HUES48 (cell line): ENCODE measurements around the gene DDN.

Experiments
- H3K27ac ChIP-seq: one replicate; pipeline ENCODE4 v1.7.0; 2013; ENCODE audit warnings: low read depth, low read length, inconsistent platforms
- H3K27me3 ChIP-seq: 2 replicates; pipeline ENCODE4 v1.6.1; 2013; ENCODE audit warnings: mild to moderate bottlenecking, low read length; ENCODE audit not compliant: control insufficient read depth, insufficient read depth
- H3K36me3 ChIP-seq: 2 replicates; pipeline ENCODE4 v1.6.1; 2013; ENCODE audit warnings: low read length; ENCODE audit not compliant: control insufficient read depth, insufficient read depth
- H3K4me1 ChIP-seq: 2 replicates; pipeline ENCODE4 v1.6.1; 2013; ENCODE audit warnings: mild to moderate bottlenecking, low read length; ENCODE audit not compliant: control insufficient read depth, insufficient read depth
- H3K4me3 ChIP-seq: 2 replicates; pipeline ENCODE4 v1.5.1; 2013; ENCODE audit warnings: mild to moderate bottlenecking, low read depth, low read length
- H3K9ac ChIP-seq: 2 replicates; pipeline ENCODE4 v1.6.1; 2013; ENCODE audit warnings: mild to moderate bottlenecking, low read depth, low read length, moderate library complexity
- H3K9me3 ChIP-seq: 2 replicates; pipeline ENCODE4 v1.6.1; 2013; ENCODE audit warnings: low read length; ENCODE audit not compliant: control insufficient read depth, insufficient read depth

The DDN gene

DNA sequence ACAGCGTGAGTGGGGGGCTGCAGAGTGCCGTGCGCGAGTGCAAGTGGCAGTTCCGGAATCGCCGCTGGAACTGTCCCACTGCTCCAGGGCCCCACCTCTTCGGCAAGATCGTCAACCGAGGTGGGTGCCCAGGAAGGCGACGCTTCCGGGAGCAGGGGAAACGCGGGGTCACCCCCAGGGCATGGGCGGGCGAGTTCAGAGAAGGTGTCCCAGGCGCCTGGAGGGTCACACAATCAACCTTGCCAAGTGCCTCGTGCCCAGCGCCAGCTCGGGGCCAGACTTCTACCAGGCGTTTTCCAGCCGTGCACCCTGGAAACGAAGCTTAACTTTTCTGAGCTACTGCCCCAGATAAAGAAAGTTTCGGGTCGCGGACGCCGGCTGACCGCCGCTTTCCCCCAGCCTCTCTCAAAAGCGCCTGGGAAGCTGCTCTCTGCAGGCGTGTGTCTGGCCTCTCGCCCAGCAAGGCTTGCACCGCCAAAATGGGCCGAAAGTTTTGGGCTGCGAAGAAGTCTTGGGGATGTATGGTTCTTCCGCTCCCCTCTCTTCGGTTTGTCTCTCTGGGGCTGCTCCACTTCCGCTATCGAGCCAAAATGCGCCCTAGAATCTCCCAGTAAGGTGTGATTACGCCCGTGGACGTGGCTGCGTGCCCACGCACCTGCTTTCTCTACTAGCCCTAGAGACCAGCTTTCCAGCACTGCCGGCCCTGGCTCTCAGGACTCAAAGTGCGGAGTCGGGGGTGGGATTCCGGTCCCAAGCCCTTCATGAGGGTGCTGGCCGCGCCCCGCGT is 19.4 kb downstream of the DDN start:
- Histone ChIP-seq H3K9me3 (no peaks in the 10 kb centered on the region), H3K4me3 (peak overlapping the region; percentile 59; the same call in 1 of the 2 replicates), H3K4me1 (peaks cover 26% of the 10 kb centered on the region), H3K9ac (no peak overlapping the region), H3K27ac (no peak overlapping the region), H3K27me3 (peaks cover 99% of the 10 kb centered on the region), H3K36me3 (no peaks in the 10 kb centered on the region)

GRCh38 chr12:48978741-48979601 is 20.2 kb downstream of the DDN start:
- H3K27ac ChIP-seq = no peak overlapping the region
- H3K4me3 ChIP-seq = peak overlapping the region; percentile 59
- no peak overlapping the region for H3K9ac ChIP-seq
- H3K36me3 ChIP-seq = no peaks in the 10 kb centered on the region
- H3K27me3 ChIP-seq = peaks cover 99% of the 10 kb centered on the region
- H3K9me3 ChIP-seq = no peaks in the 10 kb centered on the region
- H3K4me1 ChIP-seq = peaks cover 26% of the 10 kb centered on the region

- H3K27ac ChIP-seq = no peak within 1 kb of the TSS
- no peak within 1 kb of the TSS for H3K9ac ChIP-seq
- peaks cover 99% of the 10 kb centered on the region for H3K27me3 ChIP-seq
- H3K36me3 ChIP-seq = no peaks in the 10 kb centered on the region
- no peaks in the 10 kb centered on the region for H3K9me3 ChIP-seq
- peak within 1 kb of the TSS; percentile 48 for H3K4me3 ChIP-seq
- peaks cover 26% of the 10 kb centered on the region for H3K4me1 ChIP-seq
These were observed 20.9 kb downstream of the DDN start, which contains the start of gene WNT1 for GRCh38 chr12:48978291-48978740. WNT1 (plus strand) TSS chr12:48978322; CDS start chr12:48978651, 329 bp downstream.

GRCh38 chr12:48977290-48978281 is 21.6 kb downstream of the DDN start:
- no peak overlapping the region; the same call in 1 of the 2 replicates for H3K4me3 ChIP-seq
- H3K27me3 ChIP-seq = peaks cover 100% of the 10 kb centered on the region
- no peak overlapping the region for H3K9ac ChIP-seq
- H3K9me3 ChIP-seq = no peaks in the 10 kb centered on the region
- peaks cover 26% of the 10 kb centered on the region for H3K4me1 ChIP-seq
- H3K27ac ChIP-seq = no peak overlapping the region
- H3K36me3 ChIP-seq = no peaks in the 10 kb centered on the region

- Histone ChIP-seq H3K4me1 (peaks cover 33% of the 10 kb centered on the region), H3K27ac (no peak overlapping the region), H3K36me3 (no peaks in the 10 kb centered on the region), H3K27me3 (peaks cover 100% of the 10 kb centered on the region), H3K9me3 (no peaks in the 10 kb centered on the region), H3K9ac (no peak overlapping the region), H3K4me3 (no peak overlapping the region)
These were observed 25.1 kb downstream of the DDN start for GRCh38 chr12:48973941-48974673.

DNA sequence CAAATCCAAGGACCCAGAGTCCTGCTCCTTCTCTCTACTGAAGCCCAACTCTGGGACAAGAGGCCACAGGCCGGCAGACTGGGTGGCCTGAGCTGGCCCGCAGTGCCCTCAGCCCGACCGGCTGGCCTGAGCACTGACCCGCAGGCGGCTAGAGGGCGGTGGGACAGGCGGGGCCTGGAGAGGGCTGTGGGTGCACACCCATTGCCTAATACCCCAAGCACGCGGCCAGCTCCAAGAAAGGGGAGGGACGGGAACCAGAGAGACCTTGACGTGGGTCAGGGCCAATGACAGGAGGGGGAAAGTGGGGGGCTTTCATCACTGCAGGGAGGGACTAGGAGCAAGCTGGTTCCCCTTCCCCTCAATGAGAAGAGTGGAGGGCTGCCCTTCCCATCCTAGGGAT is 25.6 kb downstream of the DDN start:
- Histone ChIP-seq H3K9ac (no peak overlapping the region), H3K27ac (no peak overlapping the region), H3K4me1 (peaks cover 33% of the 10 kb centered on the region), H3K36me3 (no peaks in the 10 kb centered on the region), H3K9me3 (no peaks in the 10 kb centered on the region), H3K27me3 (peaks cover 100% of the 10 kb centered on the region), H3K4me3 (no peak overlapping the region)

DNA sequence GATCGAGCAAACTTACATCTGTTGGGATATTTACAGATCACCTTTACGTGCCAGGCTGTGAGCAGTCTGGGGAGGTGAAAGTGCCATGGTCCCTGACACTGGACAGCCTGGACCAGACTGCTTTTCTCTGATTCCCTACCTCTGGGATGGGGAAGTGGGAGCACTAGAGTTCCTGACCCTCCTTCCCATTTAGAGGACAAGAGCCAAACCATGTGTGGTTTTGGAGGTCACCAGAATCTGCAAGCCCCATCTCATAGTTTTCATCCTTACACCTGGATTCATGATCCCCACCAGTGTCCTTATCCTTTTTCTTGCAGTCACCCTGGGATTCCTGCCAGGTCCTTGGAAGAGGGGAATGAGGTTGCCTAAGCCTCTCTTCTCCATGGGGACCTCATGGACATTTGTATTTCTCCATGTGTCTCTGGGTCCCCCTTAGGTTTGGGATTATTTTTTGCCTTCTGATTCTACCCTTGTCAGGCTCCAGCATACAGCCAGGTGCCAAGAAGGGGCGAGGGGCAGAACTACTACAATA is 26.2 kb downstream of the DDN start:
- Histone ChIP-seq H3K27me3 (peaks cover 100% of the 10 kb centered on the region), H3K4me3 (no peak overlapping the region), H3K4me1 (peaks cover 37% of the 10 kb centered on the region), H3K36me3 (no peaks in the 10 kb centered on the region), H3K9me3 (no peaks in the 10 kb centered on the region), H3K9ac (no peak overlapping the region), H3K27ac (no peak overlapping the region)

DNA sequence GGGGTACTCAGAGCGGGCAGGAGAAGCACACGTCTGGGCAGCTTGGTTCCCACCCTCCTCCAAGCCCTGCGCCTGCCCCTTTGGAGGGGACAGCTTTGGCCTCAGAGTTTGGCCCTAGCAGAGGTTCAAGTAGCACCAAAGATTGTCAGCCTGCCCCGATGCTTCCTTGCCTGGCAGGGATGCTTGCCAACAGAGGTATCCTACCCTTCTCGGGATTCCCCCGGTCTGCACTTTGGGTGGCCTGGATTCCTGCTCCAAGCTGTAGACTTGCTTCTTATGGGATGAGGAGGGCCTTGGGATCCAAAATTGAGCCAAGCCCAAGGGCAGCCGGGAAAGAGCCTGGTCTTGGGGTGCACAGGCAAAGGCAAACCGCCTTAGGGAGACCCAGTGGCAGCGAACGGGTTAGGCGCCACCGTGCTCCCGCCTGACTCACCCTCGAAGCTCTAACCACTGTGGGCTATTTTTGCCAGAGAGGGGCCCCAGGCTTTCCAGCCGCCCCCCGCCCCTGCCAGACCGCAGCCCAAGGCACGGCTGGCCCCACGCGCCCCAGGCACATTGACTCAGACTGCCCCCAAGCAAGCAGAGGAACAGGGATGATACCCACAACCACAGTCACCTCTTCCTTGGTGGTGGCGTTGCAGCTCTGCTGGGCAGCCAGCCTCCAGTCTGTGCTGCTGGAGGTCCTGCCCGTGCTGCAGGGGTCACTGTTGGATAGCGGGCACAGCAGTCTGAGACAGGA is 26.8 kb downstream of the DDN start:
- Histone ChIP-seq H3K36me3 (no peaks in the 10 kb centered on the region), H3K4me1 (peaks cover 41% of the 10 kb centered on the region), H3K9ac (no peak overlapping the region), H3K4me3 (peak overlapping the region; percentile 61; the same call in 1 of the 2 replicates), H3K9me3 (no peaks in the 10 kb centered on the region), H3K27ac (no peak overlapping the region), H3K27me3 (peaks cover 99% of the 10 kb centered on the region)

DNA sequence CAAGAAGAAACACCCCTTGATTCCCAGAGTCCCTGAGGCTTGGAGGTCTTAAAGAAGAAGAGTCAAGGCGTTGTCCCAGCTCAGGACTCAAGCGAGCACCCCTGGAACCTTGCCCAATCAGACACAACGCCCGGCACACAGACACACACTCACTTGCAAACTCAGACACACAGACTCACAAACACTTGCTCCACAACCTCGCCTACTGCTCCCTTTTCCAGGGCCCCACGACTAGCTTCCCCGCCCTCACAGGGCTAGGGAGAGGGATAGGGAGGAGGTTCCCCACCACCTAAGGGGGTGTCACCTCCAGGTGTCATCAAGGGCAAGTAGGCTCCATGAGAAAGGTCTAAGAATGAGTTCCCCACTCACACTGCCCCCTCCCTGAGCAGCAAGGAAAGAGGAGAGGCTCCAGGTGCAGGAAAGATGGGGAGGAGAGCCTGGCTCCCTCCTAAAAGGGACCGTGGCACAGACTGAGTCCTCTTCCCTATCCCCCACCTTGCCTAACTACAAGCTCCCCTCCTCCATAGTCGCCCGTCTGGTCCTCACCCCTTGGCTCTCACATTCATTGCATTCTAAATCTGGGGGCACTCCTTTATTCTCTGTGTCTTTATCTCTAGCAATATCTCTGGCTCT is 28.4 kb downstream of the DDN start:
- peak overlapping the region; percentile 61 for H3K4me3 ChIP-seq
- H3K9ac ChIP-seq = no peak overlapping the region
- H3K4me1 ChIP-seq = peaks cover 45% of the 10 kb centered on the region
- no peak overlapping the region for H3K27ac ChIP-seq
- H3K36me3 ChIP-seq = no peaks in the 10 kb centered on the region
- H3K9me3 ChIP-seq = no peaks in the 10 kb centered on the region
- peaks cover 94% of the 10 kb centered on the region for H3K27me3 ChIP-seq
